Endodermal cell (in vitro differentiated cells): Measurements from ENCODE around the gene PAWR. TPM values are rescaled to one million over a fixed set of nuclear protein-coding genes. Genes with fewer than 3 reads are reported as not detected.

Source experiments
- DNase-seq: peaks from one replicate; pipeline ENCODE4 v3.0.0-alpha.2; 2017
- H3K27ac ChIP-seq: 2 replicates; pipeline ENCODE4 v1.5.1; 2013; ENCODE audit warnings: mild to moderate bottlenecking, low read depth, low read length, moderate library complexity
- H3K27me3 ChIP-seq: 2 replicates; pipeline ENCODE4 v1.6.1; 2013; ENCODE audit warnings: mild to moderate bottlenecking, low read length, moderate library complexity; ENCODE audit not compliant: insufficient read depth, control insufficient read depth, poor library complexity, severe bottlenecking
- H3K36me3 ChIP-seq: 2 replicates; pipeline ENCODE4 v1.7.0; 2013; ENCODE audit warnings: mild to moderate bottlenecking, low read length, moderate library complexity; ENCODE audit not compliant: control insufficient read depth, insufficient read depth
- H3K4me1 ChIP-seq: one replicate; pipeline ENCODE4 v1.7.0; 2013; ENCODE audit warnings: low read length; ENCODE audit not compliant: control insufficient read depth, insufficient read depth
- H3K4me3 ChIP-seq: 2 replicates; pipeline ENCODE4 v1.5.1; 2013; ENCODE audit warnings: mild to moderate bottlenecking, low read length, moderate library complexity
- H3K9ac ChIP-seq: 2 replicates; pipeline ENCODE4 v1.6.1; 2013; ENCODE audit warnings: mild to moderate bottlenecking, low read length, moderate library complexity; ENCODE audit not compliant: poor library complexity, severe bottlenecking; ENCODE audit errors: extremely low read depth
- H3K9me3 ChIP-seq: 2 replicates; pipeline ENCODE4 v1.6.1; 2013; ENCODE audit warnings: mild to moderate bottlenecking, low read length, moderate library complexity; ENCODE audit not compliant: control insufficient read depth
- H3K27ac Mint-ChIP-seq: 2 replicates; pipeline ENCODE4 v1.8.0; 2020; ENCODE audit warnings: mixed read lengths
- H3K27me3 Mint-ChIP-seq: 2 replicates; pipeline ENCODE4 v1.8.0; 2021; ENCODE audit warnings: mild to moderate bottlenecking, mixed read lengths; ENCODE audit not compliant: insufficient read depth
- H3K36me3 Mint-ChIP-seq: 2 replicates; pipeline ENCODE4 v1.8.0; 2020; ENCODE audit warnings: low read depth, mixed read lengths
- H3K4me1 Mint-ChIP-seq: 2 replicates; pipeline ENCODE4 v1.8.0; 2020; ENCODE audit warnings: mixed read lengths
- H3K4me3 Mint-ChIP-seq: 2 replicates; pipeline ENCODE4 v1.8.0; 2020; ENCODE audit warnings: mild to moderate bottlenecking, moderate library complexity, mixed read lengths
- H3K9me3 Mint-ChIP-seq: 2 replicates; pipeline ENCODE4 v1.8.0; 2020; ENCODE audit warnings: mild to moderate bottlenecking, mixed read lengths
- WGBS, 2 experiments: methylation state at CpG; one replicate each; pipeline versions ENCODE4 v1.1.5 to v1.1.7; 2013; ENCODE audit warnings: missing lambda C conversion rate in 2 of 2, mixed read lengths in 1 of 2; ENCODE audit not compliant: insufficient coverage in 1 of 2, insufficient read length in 1 of 2; 5-methylcytosine and 5-hydroxymethylcytosine counted together
- total RNA-seq, 2 donors: library from RNA; stranded (reverse); fragmentation: NEBNext Ultra II Directional in 1 of 2; extraction: Animal tissue kit (Norgen Biotek cat#: 25700) in 1 of 2; gene quantifications; 2 replicates in 1 of 2; 3 replicates in 1 of 2; pipeline ENCODE4 v1.2.1, GENCODE V29; 2021
- TF ChIP-seq, protein P1 (sequence below): fragments of 200-600 bp; sonication (generic); conservative IDR thresholded peaks from 2 replicates; pipeline ENCODE4 v1.5.0; 2021; ENCODE audit warnings: antibody characterized with exemption, mild to moderate bottlenecking

PAWR gene
- total RNA-seq, 2 donors from 2014 or later = 128 to 147 TPM

DNA sequence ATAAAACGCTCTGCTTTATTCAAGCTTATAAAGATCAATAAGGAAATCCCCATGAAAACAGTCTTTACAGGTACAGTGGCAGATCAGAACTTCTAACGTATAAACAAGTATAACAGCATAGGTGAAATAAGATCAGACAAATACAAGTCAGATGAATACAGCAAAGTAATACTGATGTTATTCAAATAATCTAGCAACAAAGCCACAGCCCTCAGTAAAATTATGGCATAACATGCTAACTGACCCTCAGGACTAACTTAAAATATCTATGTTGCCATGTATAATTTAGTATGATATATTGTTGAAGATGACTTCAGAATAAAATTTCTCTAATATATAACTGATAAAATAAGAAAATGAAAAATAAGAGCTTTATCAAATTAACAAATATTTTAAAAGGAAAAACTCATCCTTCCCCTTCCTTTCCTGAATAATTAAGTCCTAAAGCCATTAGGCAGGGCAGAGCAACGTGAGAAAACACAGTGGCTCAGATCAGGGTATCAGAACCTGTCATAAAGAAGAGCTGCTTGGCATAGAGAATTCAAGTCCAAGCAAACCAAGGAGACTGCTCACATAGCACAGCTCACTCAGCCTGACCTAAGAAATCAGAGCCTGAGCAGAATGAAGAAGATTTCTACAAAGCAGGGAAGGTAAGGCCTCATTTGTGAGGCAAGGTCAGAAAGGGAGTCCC is 70.7 kb downstream of the PAWR start:
- H3K36me3 ChIP-seq = peaks cover 33% of the 10 kb centered on the region
- 96 to 100% methylated on average over 3 of the region's 3 CpGs for WGBS, 2 experiments
- H3K27ac Mint-ChIP-seq = no peak overlapping the region

GRCh38 chr12:79618848-79619404 is 71.8 kb downstream of the PAWR start:
- no peaks in the 10 kb centered on the region for H3K9me3 ChIP-seq
- Mint-ChIP-seq H3K27me3 (no peaks in the 10 kb centered on the region), H3K4me3 (no peak overlapping the region), H3K27ac (no peak overlapping the region), H3K4me1 (no peaks in the 10 kb centered on the region), H3K9me3 (no peaks in the 10 kb centered on the region), H3K36me3 (peaks cover 22% of the 10 kb centered on the region)
- TF ChIP-seq, protein P1, sequence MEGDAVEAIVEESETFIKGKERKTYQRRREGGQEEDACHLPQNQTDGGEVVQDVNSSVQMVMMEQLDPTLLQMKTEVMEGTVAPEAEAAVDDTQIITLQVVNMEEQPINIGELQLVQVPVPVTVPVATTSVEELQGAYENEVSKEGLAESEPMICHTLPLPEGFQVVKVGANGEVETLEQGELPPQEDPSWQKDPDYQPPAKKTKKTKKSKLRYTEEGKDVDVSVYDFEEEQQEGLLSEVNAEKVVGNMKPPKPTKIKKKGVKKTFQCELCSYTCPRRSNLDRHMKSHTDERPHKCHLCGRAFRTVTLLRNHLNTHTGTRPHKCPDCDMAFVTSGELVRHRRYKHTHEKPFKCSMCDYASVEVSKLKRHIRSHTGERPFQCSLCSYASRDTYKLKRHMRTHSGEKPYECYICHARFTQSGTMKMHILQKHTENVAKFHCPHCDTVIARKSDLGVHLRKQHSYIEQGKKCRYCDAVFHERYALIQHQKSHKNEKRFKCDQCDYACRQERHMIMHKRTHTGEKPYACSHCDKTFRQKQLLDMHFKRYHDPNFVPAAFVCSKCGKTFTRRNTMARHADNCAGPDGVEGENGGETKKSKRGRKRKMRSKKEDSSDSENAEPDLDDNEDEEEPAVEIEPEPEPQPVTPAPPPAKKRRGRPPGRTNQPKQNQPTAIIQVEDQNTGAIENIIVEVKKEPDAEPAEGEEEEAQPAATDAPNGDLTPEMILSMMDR = no peak
- no peak overlapping the region for H3K4me3 ChIP-seq
- H3K27me3 ChIP-seq = no peaks in the 10 kb centered on the region
- no peak overlapping the region for H3K27ac ChIP-seq
- DNase-seq = no peak
- WGBS, 2 experiments = 89 to 94% methylated on average over 2 of the region's 2 CpGs
- peaks cover 39% of the 10 kb centered on the region for H3K36me3 ChIP-seq
- H3K9ac ChIP-seq = no peak overlapping the region
- no peaks in the 10 kb centered on the region for H3K4me1 ChIP-seq

More for the DNA sequence above, 70.7 kb downstream of the PAWR start:
- no peaks in the 10 kb centered on the region for H3K4me1 ChIP-seq
- H3K9me3 ChIP-seq = no peaks in the 10 kb centered on the region
- DNase-seq = no peak
- TF ChIP-seq, protein P1 = no peak
- peaks cover 22% of the 10 kb centered on the region for H3K36me3 Mint-ChIP-seq
- no peak overlapping the region for H3K9ac ChIP-seq
- no peak overlapping the region for H3K4me3 ChIP-seq
- no peaks in the 10 kb centered on the region for H3K27me3 Mint-ChIP-seq
- H3K27ac ChIP-seq = no peak overlapping the region
- no peaks in the 10 kb centered on the region for H3K27me3 ChIP-seq
- H3K9me3 Mint-ChIP-seq = no peaks in the 10 kb centered on the region
- no peaks in the 10 kb centered on the region for H3K4me1 Mint-ChIP-seq
- no peak overlapping the region for H3K4me3 Mint-ChIP-seq

DNA sequence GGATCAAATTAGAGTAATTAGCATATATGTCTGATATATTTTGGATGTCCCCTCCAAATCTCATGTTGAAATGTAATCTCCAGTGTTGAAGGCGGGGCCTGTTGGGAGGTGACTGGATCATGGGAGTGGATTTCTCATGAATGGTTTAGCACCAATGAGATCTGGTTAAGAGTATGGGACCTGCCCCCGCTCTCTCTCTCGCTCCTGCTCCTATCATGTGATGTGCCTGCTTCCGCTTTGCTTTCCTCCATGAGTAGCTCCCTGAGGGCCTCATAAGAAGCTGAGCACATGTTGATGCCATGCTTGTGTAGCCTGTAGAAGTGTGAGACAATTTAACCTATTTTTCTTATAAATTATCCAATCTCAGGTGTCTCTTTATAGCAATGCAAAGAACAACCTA is 73.1 kb downstream of the PAWR start:
- Histone ChIP-seq H3K36me3 (peaks cover 46% of the 10 kb centered on the region), H3K27ac (no peak overlapping the region), H3K4me3 (no peak overlapping the region), H3K4me1 (no peaks in the 10 kb centered on the region), H3K9me3 (no peaks in the 10 kb centered on the region), H3K9ac (no peak overlapping the region), H3K27me3 (no peaks in the 10 kb centered on the region)
- DNase-seq = no peak
- whole genome bisulfite sequencing, 2 experiments = 80 to 99% methylated on average over 3 to 4 of the region's 4 CpGs
- Mint-ChIP-seq H3K4me3 (no peak overlapping the region), H3K36me3 (peaks cover 22% of the 10 kb centered on the region), H3K9me3 (no peaks in the 10 kb centered on the region), H3K27ac (no peak overlapping the region), H3K27me3 (no peaks in the 10 kb centered on the region), H3K4me1 (no peaks in the 10 kb centered on the region)
- TF ChIP-seq, protein P1 = no peak
